HG03575 (cell line): Measurements from ENCODE around the gene NR2F6.

Experiments
- ATAC-seq: cut with Tn5 transposase; IDR thresholded peaks from one replicate; pipeline ENCODE4 v1.9.1; 2021; ENCODE audit not compliant: unreplicated experiment, insufficient number of reproducible peaks, low FRiP score; ENCODE audit errors: extremely low read depth

The NR2F6 gene

GRCh38 chr19:17219286-17219685 is 26.4 kb downstream of the NR2F6 start:
- ATAC-seq, result no peak

GRCh38 chr19:17216058-17216670 is 29.6 kb downstream of the NR2F6 start:
- no peak for ATAC-seq

- ATAC-seq, result no peak
Measured at GRCh38 chr19:17215127-17215971, 30.4 kb downstream of the NR2F6 start, which contains the start of gene USE1. TSS of gene USE1 (plus strand) at chr19:17215357. CDS start at chr19:17215406, 49 bp downstream.

GRCh38 chr19:17214508-17215126 is 31.1 kb downstream of the NR2F6 start:
- ATAC-seq, result no peak

- ATAC-seq, result no peak
Measured at GRCh38 chr19:17213334-17213733, 32.4 kb downstream of the NR2F6 start.

- no peak for ATAC-seq
Measured at GRCh38 chr19:17211547-17212446, 33.9 kb downstream of the NR2F6 start.

- no peak for ATAC-seq
Measured at GRCh38 chr19:17210296-17210695, 35.4 kb downstream of the NR2F6 start.

GRCh38 chr19:17209126-17210036 is 36.3 kb downstream of the NR2F6 start:
- no peak for ATAC-seq

GRCh38 chr19:17206736-17207581 is 38.8 kb downstream of the NR2F6 start:
- ATAC-seq, result no peak

- ATAC-seq, result no peak
Measured at GRCh38 chr19:17205237-17206140, 40.2 kb downstream of the NR2F6 start.

GRCh38 chr19:17202713-17203112 is 43.0 kb downstream of the NR2F6 start:
- no peak for ATAC-seq

GRCh38 chr19:17202249-17202648 is 43.5 kb downstream of the NR2F6 start:
- ATAC-seq, result no peak

- ATAC-seq, result no peak
Measured at GRCh38 chr19:17200408-17201079, 45.2 kb downstream of the NR2F6 start.

- no peak for ATAC-seq
Measured at GRCh38 chr19:17197666-17198065, 48.1 kb downstream of the NR2F6 start.

GRCh38 chr19:17196610-17197009 is 49.1 kb downstream of the NR2F6 start:
- no peak for ATAC-seq

- ATAC-seq, result no peak
Measured at GRCh38 chr19:17195106-17195505, 50.6 kb downstream of the NR2F6 start.
